LoVo (cell line): Measurements from ENCODE around the gene RNF186.
"Not testable (repeated sequence)": the region's sequence is repeated elsewhere in the genome, so short reads cannot be mapped to it uniquely, and the experiment has no call there.

Experiments
- DNase-seq: peaks from one replicate; pipeline ENCODE4 v3.0.0-alpha.2; 2016; ENCODE audit warnings: low spot score

The RNF186 gene

DNA sequence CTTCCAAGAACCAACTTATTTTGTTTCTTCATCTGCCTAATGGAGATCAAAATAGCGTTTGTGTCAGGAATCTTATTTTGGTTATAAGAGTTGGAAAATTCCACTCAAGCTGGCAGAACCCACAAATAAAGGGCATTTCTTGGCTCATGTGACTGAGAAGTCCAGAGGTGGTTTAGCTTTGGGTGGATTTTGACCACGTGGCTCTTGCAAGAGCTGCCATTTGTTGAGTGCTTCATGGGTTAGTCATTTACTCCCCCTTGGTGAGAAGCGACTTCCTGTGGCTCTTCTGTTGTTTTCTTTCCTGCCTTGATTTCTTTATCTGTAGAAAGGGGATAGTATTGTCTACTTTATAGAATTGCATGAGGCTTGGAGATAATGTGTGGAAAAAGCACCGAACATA is 9.5 kb upstream of the RNF186 start:
- no peak for DNase-seq

DNA sequence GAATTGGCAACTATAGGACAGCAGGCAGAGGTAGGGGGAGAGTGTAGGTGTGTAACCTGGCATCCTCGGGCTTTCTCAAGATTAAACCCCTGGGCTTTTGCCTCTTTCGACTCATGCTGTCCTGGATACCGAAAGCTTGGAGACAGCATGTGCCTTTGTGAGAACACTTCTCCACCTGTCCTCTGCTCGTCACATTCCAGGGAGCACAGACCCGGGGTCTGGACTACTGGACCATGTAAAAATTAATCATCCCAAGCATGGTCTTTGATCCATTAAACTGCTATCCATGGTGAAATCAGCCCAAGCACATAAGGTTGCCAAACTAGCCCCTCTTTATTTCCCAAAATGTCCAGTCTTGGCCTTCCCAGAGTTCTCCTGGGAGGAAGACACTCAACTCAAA is 9.0 kb upstream of the RNF186 start:
- DNase-seq = no peak

DNA sequence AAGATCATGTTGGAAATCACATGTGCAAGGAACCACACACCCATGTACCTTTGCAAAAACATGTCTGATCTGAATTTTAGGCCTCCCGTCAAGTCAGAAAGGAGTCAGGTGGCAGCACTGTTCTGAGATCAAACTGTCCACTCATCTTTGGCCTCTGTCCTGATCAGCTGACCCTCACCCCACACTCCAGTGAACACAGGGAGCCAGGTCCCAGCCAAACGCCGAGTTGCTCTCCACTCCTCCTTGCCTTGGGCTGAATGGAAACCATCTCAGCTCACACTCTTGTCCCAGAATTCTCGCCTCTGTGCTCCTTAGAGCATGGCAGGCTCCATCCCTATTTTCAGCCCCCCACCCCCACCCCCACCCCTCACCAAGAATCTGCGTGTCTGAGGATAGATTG is 4.6 kb upstream of the RNF186 start:
- DNase-seq = no peak

- no peak for DNase-seq
Measured at GRCh38 chr1:19818324-19818723, 3.2 kb upstream of the RNF186 start.

DNA sequence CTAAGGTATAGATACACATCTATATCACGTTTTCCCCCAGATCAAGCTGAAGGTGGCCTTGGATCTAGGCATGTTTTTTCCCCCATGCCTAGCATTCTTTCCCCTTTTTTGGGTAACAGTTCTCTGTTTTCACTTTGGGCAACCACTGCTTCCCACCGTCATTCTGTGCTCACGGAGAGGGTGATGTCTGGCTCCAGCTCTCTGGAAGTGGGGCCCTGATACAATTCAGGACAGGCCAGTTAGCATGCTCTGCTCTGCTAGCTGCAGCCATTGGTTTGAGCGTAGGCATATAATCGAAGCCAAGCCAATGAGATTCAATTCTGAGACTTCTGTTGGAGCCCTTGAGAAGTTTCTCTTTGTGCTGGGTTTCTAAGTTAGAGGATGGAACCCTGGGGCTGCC is 2.1 kb upstream of the RNF186 start:
- DNase-seq = no peak

DNA sequence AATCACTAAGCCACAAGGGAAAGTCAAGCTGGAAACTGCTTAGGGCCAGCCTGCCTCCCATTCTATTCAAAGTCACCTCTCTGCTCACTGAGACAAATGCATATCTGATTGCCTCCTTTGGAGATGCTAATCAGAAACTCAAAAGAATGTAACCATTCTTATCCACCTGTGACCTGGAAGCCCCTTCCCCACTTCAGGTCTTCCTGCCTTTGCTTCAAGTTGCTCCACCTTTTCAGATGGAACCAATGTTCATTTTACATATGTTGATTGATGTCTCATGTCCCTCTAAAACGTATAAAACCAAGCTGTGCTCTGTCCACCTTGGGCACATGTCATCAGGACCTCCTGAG is 1.6 kb upstream of the RNF186 start:
- DNase-seq = not testable (repeated sequence)

DNA sequence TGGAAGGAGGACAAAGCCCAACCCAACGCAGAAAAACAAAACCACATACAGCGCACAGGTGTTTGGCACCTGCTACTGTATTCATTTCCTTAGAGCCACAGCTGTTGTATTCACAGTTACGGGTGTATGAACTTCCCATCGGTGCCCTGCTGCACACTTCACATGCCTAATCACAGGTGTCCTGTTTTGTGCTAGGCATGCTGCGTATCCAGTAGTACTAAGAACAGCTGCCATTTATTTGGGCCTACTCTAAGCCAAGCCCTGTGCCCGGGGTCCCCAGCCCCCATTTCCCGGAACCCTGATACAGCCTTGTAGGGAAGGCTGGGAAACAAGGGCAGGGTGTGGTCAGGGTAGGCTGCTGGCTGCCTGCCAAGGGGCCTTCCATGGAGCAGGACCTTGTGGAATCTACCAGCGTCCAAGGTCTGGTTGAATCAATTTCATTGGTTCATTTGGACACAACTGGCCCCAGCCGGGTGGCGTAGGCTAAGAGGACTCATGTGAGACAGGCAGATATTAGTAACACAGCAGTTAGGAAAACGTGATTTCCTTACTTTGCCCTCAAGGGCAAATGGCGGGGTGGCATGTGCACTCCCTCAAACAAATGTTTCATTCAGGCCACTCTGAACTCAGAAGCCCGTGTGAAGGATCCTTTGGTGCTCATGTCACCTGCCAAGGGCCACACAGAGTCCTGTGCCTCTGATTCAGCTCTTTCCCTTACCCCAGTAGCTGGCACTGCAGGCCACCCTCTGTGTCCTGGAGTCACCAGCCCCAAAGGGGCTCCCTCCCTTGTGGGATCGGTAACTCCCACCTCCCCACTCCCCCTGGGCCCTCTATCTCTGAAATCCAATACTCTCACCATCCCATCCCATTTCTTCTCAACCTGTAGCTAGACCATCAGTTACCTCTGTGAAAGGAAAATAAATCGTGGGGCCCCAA is 986 bp upstream of the RNF186 start:
- peak; percentile 62 for DNase-seq

DNA sequence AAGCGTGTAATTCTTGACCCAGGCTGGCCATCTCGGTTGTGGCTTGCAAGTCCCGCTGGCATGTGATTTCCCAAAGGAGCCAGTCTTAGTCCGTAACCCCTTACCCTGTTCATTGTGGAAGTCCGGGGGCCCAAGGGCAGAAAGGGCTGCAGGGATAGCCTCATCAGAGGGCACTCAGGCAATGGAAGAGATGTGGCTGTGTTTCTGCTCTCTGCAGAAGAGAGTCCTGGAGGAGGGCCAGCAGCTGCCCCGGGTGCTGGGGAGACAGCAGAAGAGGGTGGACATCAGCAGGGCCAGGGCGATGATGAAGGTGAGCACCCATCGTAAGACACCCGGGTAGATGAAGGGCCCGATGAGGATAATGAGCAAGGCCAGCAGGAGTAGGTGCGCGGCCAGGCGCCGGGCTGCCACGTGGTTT is 830 bp downstream of the RNF186 start:
- no peak for DNase-seq

DNA sequence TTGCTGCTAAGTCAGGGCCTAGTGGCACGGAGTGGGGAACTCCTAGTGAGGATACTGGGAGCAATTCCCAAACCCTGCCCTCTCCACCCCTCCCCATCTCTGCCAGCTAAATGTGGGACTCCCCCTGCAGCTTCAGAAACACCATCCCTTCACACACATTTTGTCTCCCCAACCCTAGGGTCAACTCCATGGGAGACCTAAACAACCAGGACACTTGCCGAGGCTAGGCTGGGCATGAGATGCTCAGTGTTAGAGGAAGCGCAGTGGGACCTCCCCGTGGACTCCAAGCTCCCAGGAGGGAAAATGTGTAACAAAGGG is 1.5 kb downstream of the RNF186 start:
- no peak for DNase-seq

- peak; percentile 52 for DNase-seq
Measured at GRCh38 chr1:19812875-19813642, 2.0 kb downstream of the RNF186 start.

- DNase-seq = no peak
Measured at GRCh38 chr1:19811206-19811851, 3.8 kb downstream of the RNF186 start.

DNA sequence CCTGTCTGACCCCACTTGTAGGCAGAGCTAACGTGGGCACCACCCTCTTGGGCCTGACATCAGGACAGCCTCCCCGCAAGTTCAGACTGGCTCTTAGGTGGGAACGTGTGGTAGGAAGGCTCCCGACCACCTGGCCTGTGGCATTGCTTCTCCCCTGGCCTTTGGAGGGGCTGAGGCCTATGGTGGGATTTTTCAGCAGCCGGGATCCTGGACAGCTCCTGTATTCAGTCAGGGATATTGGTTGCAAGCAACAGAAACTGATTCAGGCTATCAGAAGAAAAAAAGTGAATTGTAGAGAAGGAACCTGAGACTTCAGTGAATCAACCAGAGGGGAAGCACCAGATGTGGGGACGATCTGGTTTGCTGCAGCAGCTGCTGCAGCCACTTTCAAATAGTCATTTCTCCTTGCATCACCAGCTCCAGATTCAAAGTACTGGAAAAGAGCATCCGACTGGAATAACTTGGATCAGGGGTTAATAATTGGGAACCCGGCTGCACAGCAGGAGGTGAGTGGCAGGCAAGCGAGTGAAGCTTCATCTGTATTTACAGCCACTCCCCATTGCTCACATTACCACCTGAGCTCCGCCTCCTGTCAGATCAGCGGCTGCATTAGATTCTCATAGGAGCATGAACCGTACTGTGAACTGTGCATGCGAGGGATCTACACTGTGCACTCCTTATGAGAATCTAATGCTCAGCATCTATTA is 5.9 kb downstream of the RNF186 start:
- DNase-seq = no peak

DNA sequence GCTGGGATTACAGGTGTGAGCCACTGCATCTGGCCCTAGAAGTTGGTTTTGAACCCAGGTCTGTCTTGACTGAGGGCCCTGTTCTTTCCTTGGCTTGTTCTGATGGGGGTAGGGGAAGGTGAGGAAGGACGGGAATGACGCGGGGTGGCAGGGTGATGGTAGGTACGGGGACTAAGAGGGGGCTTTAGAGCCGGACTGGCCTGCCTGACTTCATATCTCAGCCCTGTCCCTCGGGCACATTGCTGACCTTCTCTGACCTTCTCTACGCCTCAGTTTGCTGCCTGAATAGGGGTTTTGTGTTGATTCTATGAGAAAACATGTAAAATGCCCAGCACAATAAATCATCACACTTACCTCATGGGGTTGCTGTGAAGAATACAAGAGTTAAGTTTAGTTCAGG is 6.7 kb downstream of the RNF186 start:
- DNase-seq = no peak

DNA sequence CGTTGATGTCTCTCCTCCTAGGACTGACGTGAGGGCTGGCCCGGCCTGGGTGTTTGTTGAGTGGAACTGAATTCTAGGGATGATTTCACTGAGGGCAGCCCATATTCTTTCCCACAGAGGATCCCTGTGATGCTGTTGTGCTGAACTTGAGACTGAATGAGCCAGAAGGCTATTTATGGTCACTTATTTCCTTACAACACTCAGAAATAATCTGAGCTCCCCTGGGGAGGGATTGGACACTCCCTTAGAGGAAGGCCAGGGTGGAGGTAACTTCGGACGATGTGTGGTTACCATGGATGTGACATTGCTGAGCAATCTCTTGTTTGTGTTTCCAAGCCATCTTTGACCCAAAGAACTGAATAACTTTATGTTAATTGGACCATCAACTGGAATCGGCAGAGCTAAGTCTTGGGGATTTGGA is 10.2 kb downstream of the RNF186 start:
- DNase-seq = no peak

GRCh38 chr1:19802269-19802668 is 12.8 kb downstream of the RNF186 start:
- DNase-seq = no peak

DNA sequence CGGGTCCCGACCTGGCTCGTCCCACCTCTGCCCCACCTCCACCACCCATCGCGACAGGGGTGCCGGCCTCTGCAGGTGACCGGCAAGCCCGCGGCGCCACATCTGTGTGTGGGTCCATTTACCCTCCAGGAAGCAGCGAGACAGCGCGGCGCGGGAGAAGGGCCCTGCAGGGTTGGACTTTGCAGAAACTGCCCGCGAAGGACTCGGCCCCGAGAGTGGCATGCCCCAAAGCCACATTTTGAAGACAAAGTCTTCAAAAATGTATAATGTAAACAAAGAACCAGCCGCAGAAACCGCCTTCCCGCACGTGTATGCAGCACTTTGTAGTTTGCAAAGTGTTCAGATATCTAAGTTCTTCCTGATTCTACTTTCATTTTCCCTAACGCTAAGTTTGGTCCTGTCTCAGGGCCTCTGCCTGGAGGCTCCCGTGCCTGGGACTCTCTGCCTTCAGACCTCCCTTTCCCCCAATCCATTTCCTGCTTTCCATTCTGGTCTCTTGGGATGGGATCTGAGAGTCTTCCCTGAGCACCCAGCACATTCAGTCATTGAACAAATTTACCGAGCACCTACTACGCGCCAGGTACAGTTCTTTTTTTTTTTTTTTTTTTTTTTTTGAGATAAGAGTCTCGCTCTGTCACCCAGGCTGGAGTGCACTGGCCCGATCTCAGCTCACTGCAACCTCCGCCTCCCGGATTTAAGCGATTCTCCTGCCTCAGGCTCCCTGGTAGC is 14.8 kb downstream of the RNF186 start:
- peak; percentile 55 for DNase-seq

GRCh38 chr1:19799230-19800075 is 15.6 kb downstream of the RNF186 start, which contains the start of gene TMCO4:
TSS of gene TMCO4 (minus strand) at chr1:19799916. CDS start at chr1:19780758, 19,158 bp downstream.
- peak; percentile 79 for DNase-seq

DNA sequence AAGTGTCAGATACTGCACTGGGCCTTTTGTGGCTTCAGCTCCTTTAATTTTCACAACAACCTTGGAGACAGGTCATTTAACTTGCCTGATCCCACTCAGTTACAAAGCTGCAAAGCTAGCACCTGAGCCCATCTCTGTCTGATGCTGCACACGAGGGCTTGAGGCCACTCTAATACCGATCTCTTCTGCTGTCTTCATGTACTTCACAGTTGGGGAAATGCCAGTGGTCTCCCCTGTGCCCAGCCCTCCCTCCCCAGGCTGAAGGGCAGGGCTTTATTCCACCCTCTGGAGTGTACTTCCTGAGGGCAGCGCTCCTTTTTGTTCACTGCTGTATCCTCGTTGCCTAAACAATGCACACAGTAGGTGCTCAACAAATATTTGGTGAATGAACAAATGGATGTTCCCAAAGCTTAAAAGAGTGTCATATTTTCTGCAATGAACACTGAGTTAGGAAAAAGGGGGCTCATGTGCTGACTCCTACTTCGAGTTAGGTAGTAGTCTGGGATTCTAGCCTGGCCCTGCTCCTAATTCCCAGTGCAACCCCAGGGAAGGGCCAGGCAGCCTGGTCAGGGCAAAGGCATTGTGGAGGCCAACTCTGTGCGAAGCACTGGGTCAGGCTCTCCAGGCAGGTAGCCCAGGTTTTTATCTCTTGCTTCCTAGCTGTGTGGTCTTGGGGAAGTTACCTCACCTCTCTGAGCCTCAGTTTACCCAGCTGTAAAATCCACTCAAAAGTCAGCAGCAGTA is 16.4 kb downstream of the RNF186 start:
- no peak for DNase-seq

GRCh38 chr1:19797827-19798226 is 17.3 kb downstream of the RNF186 start:
- no peak for DNase-seq

DNA sequence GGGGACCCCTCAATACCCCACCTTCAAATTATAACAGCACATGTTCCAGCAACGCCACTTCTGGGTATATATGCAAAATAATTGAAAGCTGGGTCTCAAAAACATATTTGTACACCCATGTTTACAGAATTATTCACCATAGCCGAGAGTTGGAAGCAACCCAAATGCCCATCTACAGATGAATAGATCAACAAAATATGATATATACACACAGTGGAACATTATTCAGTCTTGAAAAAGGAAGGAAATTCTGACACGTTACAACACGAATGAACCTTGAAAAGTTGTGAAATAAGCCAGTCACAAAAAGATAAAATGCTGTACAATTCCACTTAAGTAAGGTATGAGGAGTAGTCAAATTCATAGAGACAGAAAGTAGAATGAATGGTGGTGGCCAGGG is 20.5 kb downstream of the RNF186 start:
- no peak for DNase-seq
